Measurements from ENCODE around the gene CDH4.

- no peak for TF ChIP-seq EZH2 (IDR thresholded peaks at IDR 0.05)
- TF ChIP-seq, protein P1, sequence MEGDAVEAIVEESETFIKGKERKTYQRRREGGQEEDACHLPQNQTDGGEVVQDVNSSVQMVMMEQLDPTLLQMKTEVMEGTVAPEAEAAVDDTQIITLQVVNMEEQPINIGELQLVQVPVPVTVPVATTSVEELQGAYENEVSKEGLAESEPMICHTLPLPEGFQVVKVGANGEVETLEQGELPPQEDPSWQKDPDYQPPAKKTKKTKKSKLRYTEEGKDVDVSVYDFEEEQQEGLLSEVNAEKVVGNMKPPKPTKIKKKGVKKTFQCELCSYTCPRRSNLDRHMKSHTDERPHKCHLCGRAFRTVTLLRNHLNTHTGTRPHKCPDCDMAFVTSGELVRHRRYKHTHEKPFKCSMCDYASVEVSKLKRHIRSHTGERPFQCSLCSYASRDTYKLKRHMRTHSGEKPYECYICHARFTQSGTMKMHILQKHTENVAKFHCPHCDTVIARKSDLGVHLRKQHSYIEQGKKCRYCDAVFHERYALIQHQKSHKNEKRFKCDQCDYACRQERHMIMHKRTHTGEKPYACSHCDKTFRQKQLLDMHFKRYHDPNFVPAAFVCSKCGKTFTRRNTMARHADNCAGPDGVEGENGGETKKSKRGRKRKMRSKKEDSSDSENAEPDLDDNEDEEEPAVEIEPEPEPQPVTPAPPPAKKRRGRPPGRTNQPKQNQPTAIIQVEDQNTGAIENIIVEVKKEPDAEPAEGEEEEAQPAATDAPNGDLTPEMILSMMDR (IDR thresholded peaks at IDR 0.05): no peak
- TF ChIP-seq EZH2phosphoT487 (IDR thresholded peaks at IDR 0.05): no peak
Measured at GRCh38 chr20:61732511-61733210, 480.6 kb downstream of the CDH4 start.

Measured in neural progenitor cell (in vitro differentiated cells).